Raji (cell line): ENCODE results near the gene PAPSS2.

Experiments
- POLR2A ChIP-seq: IDR thresholded peaks from 2 replicates; pipeline ENCODE4 v1.6.1; 2011; ENCODE audit warnings: low read depth, low read length, control low read depth; ENCODE audit not compliant: insufficient read depth

PAPSS2 gene

GRCh38 chr10:87635498-87636312, 24.0 kb upstream of the PAPSS2 start:
- no peak for TF ChIP-seq POLR2A

GRCh38 chr10:87636313-87636915, 23.3 kb upstream of the PAPSS2 start:
- TF ChIP-seq POLR2A = no peak

- TF ChIP-seq POLR2A = no peak
Observed at GRCh38 chr10:87639493-87639892, 20.2 kb upstream of the PAPSS2 start.

- TF ChIP-seq POLR2A = no peak
Observed at GRCh38 chr10:87640043-87640442, 19.6 kb upstream of the PAPSS2 start.

GRCh38 chr10:87642486-87642885, 17.2 kb upstream of the PAPSS2 start:
- TF ChIP-seq POLR2A = no peak

GRCh38 chr10:87642988-87643387, 16.7 kb upstream of the PAPSS2 start:
- TF ChIP-seq POLR2A = no peak

- TF ChIP-seq POLR2A = no peak
Observed at GRCh38 chr10:87643920-87644319, 15.8 kb upstream of the PAPSS2 start.

- TF ChIP-seq POLR2A = no peak
Observed at GRCh38 chr10:87646192-87646909, 13.3 kb upstream of the PAPSS2 start.

- no peak for TF ChIP-seq POLR2A
Observed at GRCh38 chr10:87646935-87647334, 12.7 kb upstream of the PAPSS2 start.

GRCh38 chr10:87650838-87651589, 8.7 kb upstream of the PAPSS2 start:
- no peak for TF ChIP-seq POLR2A

- no peak for TF ChIP-seq POLR2A
Observed at GRCh38 chr10:87651801-87652200, 7.9 kb upstream of the PAPSS2 start.

- no peak for TF ChIP-seq POLR2A
Observed at GRCh38 chr10:87652261-87652660, 7.4 kb upstream of the PAPSS2 start.

- TF ChIP-seq POLR2A = no peak
Observed at GRCh38 chr10:87654212-87654611, 5.5 kb upstream of the PAPSS2 start.

- no peak for TF ChIP-seq POLR2A
Observed at GRCh38 chr10:87656431-87657072, 3.1 kb upstream of the PAPSS2 start.

- no peak for TF ChIP-seq POLR2A
Observed at GRCh38 chr10:87657371-87657770, 2.3 kb upstream of the PAPSS2 start.

GRCh38 chr10:87658321-87658795, 1.3 kb upstream of the PAPSS2 start:
- no peak for TF ChIP-seq POLR2A
